CMK (cell line): ENCODE results near the gene GMDS.

Experiments
- DNase-seq: peaks from one replicate; pipeline ENCODE4 v3.0.0-alpha.2; 2010; ENCODE audit warnings: low read depth

The GMDS gene

DNA sequence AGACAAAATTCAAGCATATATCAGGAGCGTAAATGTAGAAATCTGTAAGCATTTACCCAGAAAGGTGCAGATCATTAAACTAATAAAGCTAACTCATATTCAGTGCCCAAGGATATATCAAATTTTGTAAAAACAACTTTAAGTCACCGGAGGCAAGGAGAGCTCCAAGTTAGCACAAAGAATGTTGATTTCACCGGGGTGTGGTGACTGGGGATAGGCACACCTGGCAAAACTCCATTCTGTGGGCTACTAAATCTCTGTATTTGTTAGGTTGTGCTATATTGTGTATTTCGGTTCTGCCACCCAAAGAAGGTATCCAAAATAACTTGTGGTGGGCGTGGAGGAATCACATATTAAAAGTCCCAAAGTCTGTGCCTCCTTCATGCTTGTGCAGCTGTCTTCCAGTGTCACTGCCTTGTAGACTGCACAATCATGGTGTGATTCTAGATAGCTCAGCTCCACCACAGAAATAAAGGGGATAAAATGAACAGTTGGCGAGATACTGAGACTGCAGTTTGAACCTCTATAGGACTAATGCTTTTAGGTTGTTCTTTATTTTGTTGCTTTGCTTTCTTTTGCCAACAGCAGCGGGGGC lies 111.6 kb downstream of the GMDS start:
- DNase-seq, result no peak

GRCh38 chr6:2132916-2133315 lies 112.5 kb downstream of the GMDS start:
- DNase-seq, result no peak

DNA sequence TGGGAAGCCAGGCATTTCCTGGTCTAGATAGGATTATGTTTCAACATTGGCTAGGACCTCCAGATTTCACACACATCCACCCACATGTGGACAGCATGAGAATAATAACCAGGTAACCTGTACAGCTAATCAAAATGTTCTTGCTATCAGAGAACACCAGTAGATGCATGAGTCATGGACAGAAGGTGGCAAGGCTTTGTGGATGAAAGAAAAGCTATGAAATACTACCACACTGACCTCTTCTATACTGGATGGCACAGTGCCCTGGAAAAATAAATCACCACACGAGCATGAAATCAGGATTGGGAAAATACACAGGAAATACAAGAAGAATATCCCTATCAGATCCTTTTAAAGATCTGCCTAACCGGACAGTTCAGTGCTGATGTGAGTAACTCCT lies 113.0 kb downstream of the GMDS start:
- no peak for DNase-seq

- DNase-seq, result no peak
Measured at GRCh38 chr6:2129182-2129621, 116.2 kb downstream of the GMDS start.

- DNase-seq, result peak; percentile 68
Measured at GRCh38 chr6:2127484-2127911, 117.9 kb downstream of the GMDS start.

- no peak for DNase-seq
Measured at GRCh38 chr6:2126351-2126750, 119.1 kb downstream of the GMDS start.

GRCh38 chr6:2125158-2125557 lies 120.2 kb downstream of the GMDS start:
- DNase-seq, result no peak

GRCh38 chr6:2124260-2124709 lies 121.1 kb downstream of the GMDS start:
- DNase-seq, result peak; percentile 62

DNA sequence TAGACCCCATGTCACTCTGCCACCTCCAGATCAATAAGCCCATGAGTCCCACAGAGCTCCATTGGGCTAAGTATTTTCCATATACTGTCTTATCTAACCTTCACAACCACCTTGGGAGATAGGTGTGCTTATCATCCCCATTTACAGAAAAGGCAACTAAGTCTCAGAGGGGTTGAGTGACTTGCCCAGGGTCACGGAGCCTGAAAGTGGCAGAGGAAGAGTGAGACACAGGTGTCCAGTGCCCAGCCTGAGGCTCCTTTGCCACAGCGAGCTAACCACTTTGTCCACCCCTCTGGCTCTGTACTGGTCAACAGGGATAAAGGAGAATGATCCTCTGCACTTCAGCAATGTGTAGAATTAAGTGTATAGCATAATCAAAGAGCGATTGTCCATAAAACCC lies 124.5 kb downstream of the GMDS start:
- DNase-seq, result no peak

- DNase-seq, result no peak
Measured at GRCh38 chr6:2119275-2119674, 126.1 kb downstream of the GMDS start.

DNA sequence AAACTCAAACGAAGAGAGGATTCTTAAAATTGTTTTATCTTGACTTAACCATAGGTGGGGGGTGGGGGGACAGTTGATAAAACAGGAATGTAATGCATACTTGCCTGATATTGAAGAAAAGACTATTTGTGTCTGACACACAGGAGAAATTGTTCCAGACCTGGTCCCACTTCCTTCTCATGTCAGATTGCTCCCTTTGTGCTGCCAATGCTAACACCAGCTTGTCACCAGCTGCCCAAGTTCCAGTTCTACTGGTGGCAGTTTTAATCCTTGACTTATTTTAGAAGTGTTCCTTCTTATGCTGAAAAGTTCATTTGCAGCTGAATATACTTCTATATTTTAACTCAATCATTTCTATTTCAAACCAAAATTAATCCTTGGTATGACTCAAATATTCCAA lies 127.3 kb downstream of the GMDS start:
- no peak for DNase-seq

GRCh38 chr6:2117447-2117846 lies 128.0 kb downstream of the GMDS start:
- DNase-seq, result no peak

- no peak for DNase-seq
Measured at GRCh38 chr6:2116496-2116895, 128.9 kb downstream of the GMDS start.

DNA sequence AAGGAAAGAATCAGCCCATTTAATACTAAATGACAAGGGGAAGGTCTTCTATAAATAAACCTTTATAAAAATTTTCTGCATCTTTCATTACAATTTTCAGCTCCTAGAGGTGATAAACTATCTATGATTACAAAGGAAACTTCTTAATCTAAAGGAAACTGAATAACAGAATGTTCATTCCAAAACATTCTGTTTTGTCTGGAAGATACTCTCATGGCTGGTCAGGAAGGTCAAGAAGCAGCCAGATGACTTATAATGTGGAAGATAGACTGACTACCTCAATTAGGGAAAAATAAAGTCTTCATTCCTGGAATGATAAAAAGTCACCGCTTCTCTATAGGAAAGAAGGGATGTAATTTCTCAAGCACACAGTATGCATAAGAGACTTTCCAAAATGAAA lies 131.3 kb downstream of the GMDS start:
- DNase-seq, result no peak

- no peak for DNase-seq
Measured at GRCh38 chr6:2111162-2111677, 134.2 kb downstream of the GMDS start.

- DNase-seq, result no peak
Measured at GRCh38 chr6:2110504-2110903, 134.9 kb downstream of the GMDS start.

GRCh38 chr6:2109796-2110195 lies 135.6 kb downstream of the GMDS start:
- DNase-seq, result no peak

- no peak for DNase-seq
Measured at GRCh38 chr6:2108700-2109306, 136.6 kb downstream of the GMDS start.

GRCh38 chr6:2104524-2104880 lies 140.9 kb downstream of the GMDS start:
- DNase-seq, result no peak

DNA sequence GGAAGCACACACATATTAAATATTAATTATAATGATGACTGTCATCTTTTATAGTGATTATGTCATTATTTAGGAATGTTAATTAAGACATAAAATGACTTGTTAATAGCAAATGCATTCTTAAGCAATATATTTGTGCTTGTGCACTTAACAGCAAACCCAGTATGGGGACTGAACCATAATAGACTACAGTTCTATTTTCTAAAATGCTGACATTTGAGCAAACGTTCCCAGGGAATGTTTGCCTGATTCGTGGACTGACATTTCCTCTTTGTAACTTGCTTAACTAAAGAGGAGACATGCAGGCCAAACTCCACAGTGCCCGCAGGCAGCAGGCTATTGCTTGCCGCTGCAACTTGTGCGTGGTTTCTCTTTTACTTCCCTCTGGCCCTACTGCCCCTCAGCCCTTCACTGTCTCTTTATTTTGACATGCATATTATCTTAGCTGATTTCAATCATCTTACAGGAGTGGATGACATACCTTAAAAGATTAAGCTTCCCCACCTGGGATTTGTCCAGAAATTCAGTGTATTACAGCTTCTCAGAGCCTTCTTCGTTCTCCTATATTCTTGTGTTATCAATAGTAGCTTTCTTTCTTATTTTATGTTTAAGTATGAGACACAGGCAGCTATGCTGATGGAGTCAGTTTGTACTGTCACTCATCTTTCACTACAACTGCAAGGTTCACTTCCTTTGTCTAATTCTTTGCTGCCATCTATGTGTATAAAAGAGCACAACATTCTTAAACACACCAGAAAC lies 141.5 kb downstream of the GMDS start:
- no peak for DNase-seq

DNA sequence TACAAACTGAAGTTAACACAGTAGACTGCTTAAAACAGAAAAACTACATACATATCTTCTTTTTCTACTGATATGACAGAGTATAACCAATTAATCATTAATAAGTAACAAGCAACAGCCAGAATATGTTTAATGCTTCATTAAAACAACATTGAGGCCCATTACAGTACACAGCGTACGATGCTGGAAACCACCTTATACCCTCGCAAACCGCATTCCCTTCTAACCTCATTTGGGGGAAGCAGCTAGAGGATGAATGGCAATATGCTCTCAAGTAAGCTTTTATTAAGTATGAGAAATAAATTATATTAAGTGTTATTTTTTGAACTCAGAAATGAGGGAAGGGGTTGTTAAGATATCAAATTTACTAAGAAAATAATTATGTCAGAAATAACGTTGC lies 142.4 kb downstream of the GMDS start:
- DNase-seq, result no peak

- no peak for DNase-seq
Measured at GRCh38 chr6:2102316-2102883, 143.0 kb downstream of the GMDS start.

DNA sequence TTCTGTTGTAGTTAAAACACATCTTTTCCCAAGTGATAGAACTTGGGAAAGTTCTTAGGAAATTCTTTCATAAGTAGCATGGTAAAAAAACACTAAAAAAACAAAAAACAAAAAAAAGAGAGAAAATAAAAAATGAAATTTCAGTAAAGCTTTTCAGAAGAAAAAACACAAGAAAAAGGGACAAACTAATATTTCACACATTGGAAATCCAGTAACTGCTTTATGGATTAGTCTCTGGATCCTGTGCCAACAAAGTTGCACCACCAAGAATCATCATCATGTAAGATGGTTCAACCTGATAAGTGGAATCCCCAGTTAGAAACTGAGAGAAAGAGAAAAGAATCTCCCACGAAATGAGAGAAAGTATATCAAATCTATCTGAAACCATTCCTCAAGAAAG lies 144.2 kb downstream of the GMDS start:
- no peak for DNase-seq
